DMS79 (cell line): ENCODE results near the gene SSH3.

Experiments
- DNase-seq: peaks from one replicate; lab custom pipeline; 2025; lab: John Stamatoyannopoulos, UW

SSH3 gene

GRCh38 chr11:67268081-67268961, 35.0 kb upstream of the SSH3 start:
- no peak for DNase-seq

- DNase-seq = no peak
These were observed 34.4 kb upstream of the SSH3 start for GRCh38 chr11:67268962-67269268.

GRCh38 chr11:67269401-67270255, 33.7 kb upstream of the SSH3 start:
- no peak for DNase-seq

GRCh38 chr11:67270256-67271204, 32.8 kb upstream of the SSH3 start:
- DNase-seq = no peak

GRCh38 chr11:67271205-67271540, 32.2 kb upstream of the SSH3 start:
- DNase-seq = no peak

- DNase-seq = no peak
These were observed 31.6 kb upstream of the SSH3 start for GRCh38 chr11:67271541-67272284.

GRCh38 chr11:67272327-67273259, 30.7 kb upstream of the SSH3 start:
- no peak for DNase-seq

GRCh38 chr11:67273260-67273990, 29.9 kb upstream of the SSH3 start:
- no peak for DNase-seq

- DNase-seq = no peak
These were observed 28.3 kb upstream of the SSH3 start for GRCh38 chr11:67274768-67275605.

GRCh38 chr11:67275606-67276409, 27.5 kb upstream of the SSH3 start:
- DNase-seq = no peak

- DNase-seq = no peak
These were observed 26.5 kb upstream of the SSH3 start for GRCh38 chr11:67276781-67277230.

- no peak for DNase-seq
These were observed 25.9 kb upstream of the SSH3 start for GRCh38 chr11:67277231-67277961.

GRCh38 chr11:67278135-67278938, 25.0 kb upstream of the SSH3 start:
- DNase-seq = no peak

- no peak for DNase-seq
These were observed 24.3 kb upstream of the SSH3 start for GRCh38 chr11:67278939-67279588.

- no peak for DNase-seq
These were observed 23.6 kb upstream of the SSH3 start for GRCh38 chr11:67279589-67280340.
